K562 (cell line): ENCODE measurements around the gene SFXN2. TPM values are rescaled to one million over a fixed set of nuclear protein-coding genes. Genes with fewer than 3 reads are reported as not detected.

Source experiments
- FOXJ2 ChIP-seq: fragments of 200-800 bp; sonication (Bioruptor generic); IDR thresholded peaks from 2 replicates; pipeline ENCODE4 v1.6.1; 2016; ENCODE audit warnings: missing genetic modification characterization, missing compliant biosample characterization
- GABPA ChIP-seq: fragments of 200-800 bp; sonication (Bioruptor generic); conservative IDR thresholded peaks from 2 replicates; pipeline ENCODE4 v1.6.1; 2016; ENCODE audit warnings: low read depth, missing genetic modification characterization, missing compliant biosample characterization
- GATAD2B ChIP-seq: fragments of 450-650 bp; IDR thresholded peaks from 2 replicates; pipeline ENCODE4 v1.6.1; 2017; ENCODE audit warnings: mild to moderate bottlenecking, borderline replicate concordance
- IRF2 ChIP-seq: sonication (generic); formaldehyde crosslinking; IDR thresholded peaks from 2 replicates; pipeline ENCODE4 v1.8.1; 2022; ENCODE audit warnings: mild to moderate bottlenecking, missing genetic modification reagents
- KAT8 ChIP-seq: fragments of 450-650 bp; IDR thresholded peaks from 2 replicates; pipeline ENCODE4 v1.6.1; 2016; ENCODE audit warnings: low read depth, mild to moderate bottlenecking
- POLR2H ChIP-seq: IDR thresholded peaks from 2 replicates; pipeline ENCODE4 v1.6.1; 2016; ENCODE audit warnings: missing genetic modification characterization, low read depth, mild to moderate bottlenecking, control low read depth, missing compliant biosample characterization, moderate library complexity
- RBM25 ChIP-seq: fragments of 200-400 bp; formaldehyde crosslinking; IDR thresholded peaks from 2 replicates; pipeline ENCODE4 v1.6.1; 2018; ENCODE audit warnings: low read length, low read depth, moderate library complexity; ENCODE audit not compliant: severe bottlenecking
- SIN3B ChIP-seq: fragments of 450-650 bp; IDR thresholded peaks from 2 replicates; pipeline ENCODE4 v1.6.1; 2017; ENCODE audit warnings: low read depth, mild to moderate bottlenecking, moderate library complexity
- SMARCA5 ChIP-seq: fragments of 450-650 bp; IDR thresholded peaks from 2 replicates; pipeline ENCODE4 v1.6.1; 2016
- TSC22D4 ChIP-seq: fragments of 450-650 bp; IDR thresholded peaks from 2 replicates; pipeline ENCODE4 v1.6.1; 2016; ENCODE audit warnings: missing genetic modification characterization, missing biosample characterization, control low read depth
- USF2 ChIP-seq: sonication (generic); formaldehyde crosslinking; IDR thresholded peaks from 2 replicates; pipeline ENCODE4 v1.5.0; 2020; ENCODE audit warnings: missing genetic modification reagents
- VEZF1 ChIP-seq: fragments of 200-800 bp; sonication (Bioruptor generic); IDR thresholded peaks from 2 replicates; pipeline ENCODE4 v1.6.1; 2017; ENCODE audit warnings: missing genetic modification characterization, missing compliant biosample characterization
- ZNF224 ChIP-seq: sonication (generic); formaldehyde crosslinking; IDR thresholded peaks from 2 replicates; pipeline ENCODE4 v1.8.0; 2022; ENCODE audit warnings: mild to moderate bottlenecking, missing genetic modification reagents
- polyA plus RNA-seq, 8 experiments: library from polyadenylated mRNA; depleted of rRNA in 4 of 8; stranded (reverse) in 5 of 8; unstranded in 3 of 8; fragments of >200 nt; fragmentation: Nextera tagmentation in 2 of 8; fragmentation: Illumina TruSeq in 1 of 8; extraction: Ambion mirVana in 2 of 8; extraction: Trizol in 1 of 8; gene quantifications; 2 replicates each; pipeline versions ENCODE4 v1.2.1 to v1.2.3, GENCODE V29; 2011 to 2014; ENCODE audit warnings: inconsistent platforms in 1 of 8, missing spikeins in 1 of 8
- total RNA-seq, 7 experiments: library from RNA; depleted of rRNA in 6 of 7; stranded (reverse); fragments of >200 nt in 6 of 7; fragmentation: Illumina TruSeq in 2 of 7; extraction: Trizol in 2 of 7; gene quantifications; 2 replicates each; pipeline versions ENCODE4 v1.2.1 to v1.2.3, GENCODE V29; 2011 to 2021; ENCODE audit warnings: low replicate concordance in 1 of 7
- TF ChIP-seq, protein P1 (sequence below): sonication (generic); formaldehyde crosslinking; IDR thresholded peaks from 2 replicates; pipeline ENCODE4 v1.8.0; 2022; ENCODE audit warnings: mild to moderate bottlenecking, missing genetic modification reagents, borderline replicate concordance
- TF ChIP-seq, protein P2 (sequence below): fragments of 450-650 bp; IDR thresholded peaks from 2 replicates; pipeline ENCODE4 v1.6.1; 2016; ENCODE audit warnings: low read depth

SFXN2 gene
- total and polyA plus RNA-seq, 9 of the 15 experiments (the other 6 are each of a cell fraction or from before 2014, with no cell fraction given): 7.3 to 23.8 (median 15.7) TPM

GRCh38 chr10:102673819-102674511 is 40.5 kb upstream of the SFXN2 start (continued):
- TF ChIP-seq TSC22D4 (no peak), POLR2H (no peak), USF2 (CRISPR knock-in tag) (no peak), SMARCA5 (no peak), GABPA (peak; percentile 63), SIN3B (no peak), RBM25 (no peak), KAT8 (no peak), FOXJ2 (tag) (no peak), IRF2 (no peak), ZNF224 (CRISPR knock-in tag) (no peak), VEZF1 (CRISPR knock-in tag) (peak; percentile 55; the same call in 1 of the 2 replicates), GATAD2B (no peak)
- TF ChIP-seq, protein P1, sequence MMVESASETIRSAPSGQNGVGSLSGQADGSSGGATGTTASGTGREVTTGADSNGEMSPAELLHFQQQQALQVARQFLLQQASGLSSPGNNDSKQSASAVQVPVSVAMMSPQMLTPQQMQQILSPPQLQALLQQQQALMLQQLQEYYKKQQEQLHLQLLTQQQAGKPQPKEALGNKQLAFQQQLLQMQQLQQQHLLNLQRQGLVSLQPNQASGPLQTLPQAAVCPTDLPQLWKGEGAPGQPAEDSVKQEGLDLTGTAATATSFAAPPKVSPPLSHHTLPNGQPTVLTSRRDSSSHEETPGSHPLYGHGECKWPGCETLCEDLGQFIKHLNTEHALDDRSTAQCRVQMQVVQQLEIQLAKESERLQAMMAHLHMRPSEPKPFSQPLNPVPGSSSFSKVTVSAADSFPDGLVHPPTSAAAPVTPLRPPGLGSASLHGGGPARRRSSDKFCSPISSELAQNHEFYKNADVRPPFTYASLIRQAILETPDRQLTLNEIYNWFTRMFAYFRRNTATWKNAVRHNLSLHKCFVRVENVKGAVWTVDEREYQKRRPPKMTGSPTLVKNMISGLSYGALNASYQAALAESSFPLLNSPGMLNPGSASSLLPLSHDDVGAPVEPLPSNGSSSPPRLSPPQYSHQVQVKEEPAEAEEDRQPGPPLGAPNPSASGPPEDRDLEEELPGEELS (CRISPR knock-in tag): no peak
- TF ChIP-seq, protein P2, sequence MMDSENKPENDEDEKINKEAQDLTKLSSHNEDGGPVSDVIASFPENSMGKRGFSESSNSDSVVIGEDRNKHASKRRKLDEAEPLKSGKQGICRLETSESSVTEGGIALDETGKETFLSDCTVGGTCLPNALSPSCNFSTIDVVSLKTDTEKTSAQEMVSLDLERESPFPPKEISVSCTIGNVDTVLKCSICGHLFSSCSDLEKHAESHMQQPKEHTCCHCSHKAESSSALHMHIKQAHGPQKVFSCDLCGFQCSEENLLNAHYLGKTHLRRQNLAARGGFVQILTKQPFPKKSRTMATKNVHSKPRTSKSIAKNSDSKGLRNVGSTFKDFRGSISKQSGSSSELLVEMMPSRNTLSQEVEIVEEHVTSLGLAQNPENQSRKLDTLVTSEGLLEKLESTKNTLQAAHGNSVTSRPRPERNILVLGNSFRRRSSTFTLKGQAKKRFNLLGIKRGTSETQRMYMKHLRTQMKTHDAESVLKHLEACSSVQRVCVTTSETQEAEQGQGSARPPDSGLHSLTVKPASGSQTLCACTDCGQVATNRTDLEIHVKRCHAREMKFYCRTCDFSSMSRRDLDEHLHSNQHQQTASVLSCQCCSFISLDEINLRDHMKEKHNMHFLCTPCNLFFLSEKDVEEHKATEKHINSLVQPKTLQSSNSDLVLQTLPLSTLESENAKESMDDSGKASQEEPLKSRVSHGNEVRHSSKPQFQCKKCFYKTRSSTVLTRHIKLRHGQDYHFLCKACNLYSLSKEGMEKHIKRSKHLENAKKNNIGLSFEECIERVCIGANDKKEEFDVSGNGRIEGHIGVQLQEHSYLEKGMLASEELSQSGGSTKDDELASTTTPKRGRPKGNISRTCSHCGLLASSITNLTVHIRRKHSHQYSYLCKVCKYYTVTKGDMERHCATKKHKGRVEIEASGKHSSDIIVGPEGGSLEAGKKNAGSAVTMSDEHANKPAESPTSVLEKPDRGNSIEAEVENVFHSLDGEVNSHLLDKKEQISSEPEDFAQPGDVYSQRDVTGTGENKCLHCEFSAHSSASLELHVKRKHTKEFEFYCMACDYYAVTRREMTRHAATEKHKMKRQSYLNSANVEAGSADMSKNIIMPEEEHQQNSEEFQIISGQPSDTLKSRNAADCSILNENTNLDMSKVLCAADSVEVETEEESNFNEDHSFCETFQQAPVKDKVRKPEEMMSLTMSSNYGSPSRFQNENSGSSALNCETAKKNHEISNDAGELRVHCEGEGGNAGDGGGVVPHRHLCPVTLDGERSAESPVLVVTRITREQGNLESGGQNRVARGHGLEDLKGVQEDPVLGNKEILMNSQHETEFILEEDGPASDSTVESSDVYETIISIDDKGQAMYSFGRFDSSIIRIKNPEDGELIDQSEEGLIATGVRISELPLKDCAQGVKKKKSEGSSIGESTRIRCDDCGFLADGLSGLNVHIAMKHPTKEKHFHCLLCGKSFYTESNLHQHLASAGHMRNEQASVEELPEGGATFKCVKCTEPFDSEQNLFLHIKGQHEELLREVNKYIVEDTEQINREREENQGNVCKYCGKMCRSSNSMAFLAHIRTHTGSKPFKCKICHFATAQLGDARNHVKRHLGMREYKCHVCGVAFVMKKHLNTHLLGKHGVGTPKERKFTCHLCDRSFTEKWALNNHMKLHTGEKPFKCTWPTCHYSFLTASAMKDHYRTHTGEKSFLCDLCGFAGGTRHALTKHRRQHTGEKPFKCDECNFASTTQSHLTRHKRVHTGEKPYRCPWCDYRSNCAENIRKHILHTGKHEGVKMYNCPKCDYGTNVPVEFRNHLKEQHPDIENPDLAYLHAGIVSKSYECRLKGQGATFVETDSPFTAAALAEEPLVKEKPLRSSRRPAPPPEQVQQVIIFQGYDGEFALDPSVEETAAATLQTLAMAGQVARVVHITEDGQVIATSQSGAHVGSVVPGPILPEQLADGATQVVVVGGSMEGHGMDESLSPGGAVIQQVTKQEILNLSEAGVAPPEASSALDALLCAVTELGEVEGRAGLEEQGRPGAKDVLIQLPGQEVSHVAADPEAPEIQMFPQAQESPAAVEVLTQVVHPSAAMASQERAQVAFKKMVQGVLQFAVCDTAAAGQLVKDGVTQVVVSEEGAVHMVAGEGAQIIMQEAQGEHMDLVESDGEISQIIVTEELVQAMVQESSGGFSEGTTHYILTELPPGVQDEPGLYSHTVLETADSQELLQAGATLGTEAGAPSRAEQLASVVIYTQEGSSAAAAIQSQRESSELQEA: no peak
